Small intestine (tissue), 7 donors: Measurements from ENCODE around the gene NANOG. TPM values are rescaled to one million over a fixed set of nuclear protein-coding genes. Genes with fewer than 3 reads are reported as not detected.
"Not testable (repeated sequence)": the region's sequence is repeated elsewhere in the genome, so short reads cannot be mapped to it uniquely, and the experiment has no call there.

ENCODE experiments used
- DNase-seq, 2 donors: peaks; one replicate each; pipeline versions ENCODE4 v3.0.0 to v3.0.0-alpha.2; 2013
- FAIRE-seq: peaks from 2 replicates; lab custom pipeline; 2012; peaks lifted over from hg19 to GRCh38; lab: Jason Lieb, UNC
- H3K27ac ChIP-seq, 3 donors: one replicate each; pipeline ENCODE4 v1.5.1; 2013; ENCODE audit warnings: low read length in 2 of 3, mild to moderate bottlenecking in 2 of 3, control low read depth in 1 of 3, inconsistent platforms in 1 of 3, low read depth in 1 of 3, moderate library complexity in 1 of 3
- H3K27me3 ChIP-seq, 3 donors: one replicate each; pipeline ENCODE4 v1.6.1; 2013; ENCODE audit warnings: low read length in 3 of 3, inconsistent platforms in 1 of 3; ENCODE audit not compliant: control insufficient read depth in 3 of 3, insufficient read depth in 3 of 3
- H3K36me3 ChIP-seq, 3 donors: one replicate each; pipeline ENCODE4 v1.6.1; 2013; ENCODE audit warnings: low read length in 3 of 3, inconsistent platforms in 1 of 3, low read depth in 1 of 3, mild to moderate bottlenecking in 1 of 3, moderate library complexity in 1 of 3; ENCODE audit not compliant: control insufficient read depth in 3 of 3, insufficient read depth in 2 of 3
- H3K4me1 ChIP-seq, 3 donors: one replicate each; pipeline ENCODE4 v1.6.1; 2013; ENCODE audit warnings: low read length in 2 of 3, inconsistent platforms in 1 of 3, low read depth in 1 of 3, mild to moderate bottlenecking in 1 of 3, moderate library complexity in 1 of 3; ENCODE audit not compliant: control insufficient read depth in 3 of 3, insufficient read depth in 2 of 3
- H3K4me3 ChIP-seq, 3 donors: one replicate each; pipeline ENCODE4 v1.5.1; 2013; ENCODE audit warnings: low read length in 3 of 3, control low read depth in 1 of 3, inconsistent platforms in 1 of 3, low read depth in 1 of 3, mild to moderate bottlenecking in 1 of 3, moderate library complexity in 1 of 3
- H3K9me3 ChIP-seq, 2 donors: one replicate each; pipeline ENCODE4 v1.6.1; 2013; ENCODE audit warnings: low read depth in 1 of 2, low read length in 1 of 2; ENCODE audit not compliant: control insufficient read depth in 2 of 2, insufficient read depth in 1 of 2
- whole genome bisulfite sequencing, 3 donors: extraction: QIAGEN DNeasy Blood & Tissue Kit; methylation state at CpG; one replicate each; pipeline ENCODE4 v1.1.7; 2013; 5-methylcytosine and 5-hydroxymethylcytosine counted together
- polyA plus RNA-seq, 4 donors: library from polyadenylated mRNA; stranded (reverse) in 3 of 4; unstranded in 1 of 4; fragments of 200-250 nt in 3 of 4; fragments of 120-200 nt in 1 of 4; gene quantifications; one replicate each; pipeline versions ENCODE4 v1.2.1 to v1.2.3, GENCODE V29; 2013
- donor health status: healthy with polysubstance abuse.
- donor health status: control.
- donor health status: control.
- donor health status: Bipolar disorder and iron deficiency.
- donor health status: healthy.

Gene NANOG
- polyA plus RNA-seq, 4 donors = 0.19 TPM; not detected in 3

DNA sequence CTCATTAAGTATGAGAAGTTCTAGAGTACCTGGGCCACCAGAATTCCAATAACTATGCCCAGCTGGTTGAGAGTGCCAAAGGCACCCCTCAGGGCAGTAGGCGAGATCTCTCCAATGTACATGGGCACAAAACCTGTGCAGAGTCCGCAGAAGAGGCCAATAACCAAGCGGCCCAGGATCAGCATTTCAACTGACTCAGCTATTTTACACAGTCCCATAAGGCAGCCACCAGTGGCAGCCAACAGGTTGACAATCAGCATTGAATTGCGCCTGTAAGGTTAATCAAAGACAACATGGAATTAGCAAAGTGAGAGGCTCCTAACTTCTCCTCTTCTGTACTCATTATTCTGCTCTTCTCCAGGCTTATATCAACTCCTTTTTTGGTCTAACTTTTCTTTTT lies 40.5 kb downstream of the NANOG start:
- H3K36me3 ChIP-seq, DNase-seq, H3K27ac ChIP-seq, H3K27me3 ChIP-seq, H3K4me1 ChIP-seq, H3K9me3 ChIP-seq, FAIRE-seq, H3K4me3 ChIP-seq: not testable (repeated sequence)
- WGBS, 3 donors = 91 to 94% (median 93%) methylated on average over 4 of the region's 4 CpGs

DNA sequence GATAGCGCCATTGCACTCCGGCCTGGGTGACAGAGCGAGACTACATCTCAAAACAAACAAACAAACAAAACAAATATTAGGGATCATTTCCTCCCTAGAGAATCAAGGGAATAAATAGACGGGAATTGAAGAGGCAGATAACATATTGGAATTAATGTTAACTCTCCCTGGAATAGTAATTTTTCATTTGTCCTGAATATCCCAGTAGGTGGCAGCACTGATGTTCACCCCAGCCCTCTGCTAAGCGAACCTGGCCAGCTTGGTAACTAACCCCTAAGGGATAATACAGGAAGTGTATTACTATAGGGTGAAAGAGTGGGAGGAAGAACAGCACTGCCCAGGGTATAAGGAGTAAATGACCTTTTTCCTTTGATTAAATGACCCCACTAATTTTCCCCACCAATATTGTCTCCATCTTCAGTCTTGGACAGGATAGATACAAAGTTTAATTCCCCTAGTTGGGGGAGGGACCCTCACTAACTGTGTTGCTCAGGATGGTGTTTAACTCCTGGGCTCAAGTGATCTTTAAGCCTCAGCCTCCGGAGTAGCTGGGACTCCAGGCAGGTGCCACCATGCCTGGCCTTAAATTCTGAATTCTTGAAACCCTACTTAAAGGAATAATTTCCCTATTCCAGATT lies 43.0 kb downstream of the NANOG start:
- Histone ChIP-seq H3K27me3 (peaks cover 0 to 2% (median 0%) of the 10 kb centered on the region in 3 donors), H3K36me3 (no peaks in the 10 kb centered on the region), H3K4me3 (no peak overlapping the region), H3K4me1 (no peaks in the 10 kb centered on the region), H3K9me3 (no peaks in the 10 kb centered on the region), H3K27ac (no peak overlapping the region)
- DNase-seq (peak; percentile 35 to 44), FAIRE-seq (no peak)
- WGBS, 3 donors = 53 to 59% (median 56%) methylated on average over 6 of the region's 6 CpGs

DNA sequence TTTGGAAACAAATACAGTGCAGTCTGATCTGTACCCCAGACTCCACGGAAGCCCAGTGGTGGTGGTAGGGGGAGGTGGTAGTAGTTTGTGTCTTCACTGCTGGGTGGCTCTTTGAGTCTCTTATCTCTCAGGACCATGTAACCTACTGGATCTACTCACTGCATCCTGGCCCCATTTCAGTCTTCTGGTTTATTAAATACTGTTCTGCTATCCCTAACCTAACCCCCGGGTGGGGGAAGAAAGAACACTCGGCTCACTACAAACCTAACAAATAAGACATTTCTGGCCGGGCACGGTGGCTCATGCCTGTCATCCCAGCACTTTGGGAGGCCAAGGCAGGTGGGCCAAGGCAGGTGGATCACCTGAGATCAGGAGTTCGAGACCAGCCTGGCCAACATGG lies 44.0 kb downstream of the NANOG start:
- H3K36me3 ChIP-seq, H3K27me3 ChIP-seq, H3K4me1 ChIP-seq, H3K9me3 ChIP-seq, FAIRE-seq, H3K4me3 ChIP-seq, H3K27ac ChIP-seq, DNase-seq: not testable (repeated sequence)
- WGBS, 3 donors = 71 to 77% (median 76%) methylated on average over 6 of the region's 6 CpGs

DNA sequence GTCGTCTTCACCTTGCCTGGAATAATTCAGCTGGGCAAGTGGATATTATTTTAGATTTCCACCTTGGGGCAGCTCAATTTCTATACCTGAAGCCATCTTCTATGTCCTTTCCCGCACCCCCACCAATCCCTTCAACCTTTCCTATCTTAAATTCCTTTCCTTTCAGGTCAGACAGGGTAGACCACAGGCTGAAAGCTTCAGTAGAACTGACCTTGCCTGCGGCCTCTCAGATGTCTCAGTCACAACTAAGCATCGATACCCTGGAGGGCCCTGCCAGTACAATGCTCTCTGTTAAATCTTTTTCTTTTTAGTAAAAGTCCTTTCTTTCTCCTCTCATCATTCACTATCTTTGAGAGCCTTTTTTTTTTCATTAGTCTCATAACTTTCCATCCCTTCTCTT lies 44.6 kb downstream of the NANOG start:
- H3K4me3 ChIP-seq = no peak overlapping the region
- H3K4me1 ChIP-seq = no peaks in the 10 kb centered on the region
- no peaks in the 10 kb centered on the region for H3K9me3 ChIP-seq
- FAIRE-seq (no peak), DNase-seq (no peak)
- no peaks in the 10 kb centered on the region for H3K36me3 ChIP-seq
- H3K27me3 ChIP-seq = peaks cover 0 to 2% (median 0%) of the 10 kb centered on the region in 3 donors
- H3K27ac ChIP-seq = no peak overlapping the region
- WGBS, 3 donors = 85 to 88% (median 86%) methylated on average over 4 of the region's 4 CpGs

GRCh38 chr12:7834701-7835100 lies 45.5 kb downstream of the NANOG start:
- no peaks in the 10 kb centered on the region for H3K9me3 ChIP-seq
- H3K36me3 ChIP-seq = no peaks in the 10 kb centered on the region
- no peak for FAIRE-seq
- WGBS, 3 donors = 53 to 68% (median 57%) methylated on average over 1 of the region's 1 CpG
- peaks cover 0 to 2% (median 0%) of the 10 kb centered on the region in 3 donors for H3K27me3 ChIP-seq
- no peak overlapping the region for H3K27ac ChIP-seq
- no peak for DNase-seq
- no peak overlapping the region for H3K4me3 ChIP-seq
- H3K4me1 ChIP-seq = no peaks in the 10 kb centered on the region

DNA sequence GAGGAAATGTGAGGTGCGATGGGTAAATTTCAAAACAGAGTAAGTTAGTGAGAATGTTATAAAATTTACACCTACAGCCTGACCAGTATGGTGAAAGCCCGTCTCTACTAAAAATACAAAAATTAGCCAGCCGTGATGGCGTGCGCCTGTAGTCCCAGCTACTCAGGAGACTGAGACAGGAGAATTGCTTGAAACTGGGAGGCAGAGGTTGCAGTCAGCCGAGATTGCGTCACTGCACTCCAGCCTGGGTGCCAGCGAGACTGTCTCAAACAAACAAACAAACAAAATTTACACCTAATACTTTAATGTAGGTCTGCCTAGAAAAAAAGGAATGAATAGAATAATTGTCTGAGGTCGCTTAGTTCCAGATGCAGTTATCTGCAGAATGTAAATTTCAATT lies 45.9 kb downstream of the NANOG start:
- no peak for DNase-seq
- Histone ChIP-seq H3K4me1 (no peaks in the 10 kb centered on the region), H3K9me3 (no peaks in the 10 kb centered on the region), H3K36me3 (no peaks in the 10 kb centered on the region), H3K4me3 (no peak overlapping the region), H3K27ac (no peak overlapping the region), H3K27me3 (peaks cover 0 to 2% (median 0%) of the 10 kb centered on the region in 3 donors)
- no peak for FAIRE-seq
- 64 to 72% (median 67%) methylated on average over 9 of the region's 9 CpGs for WGBS, 3 donors

- no peak for FAIRE-seq
- WGBS, 3 donors = 38 to 57% (median 54%) methylated on average over 5 of the region's 5 CpGs
- Histone ChIP-seq H3K36me3 (no peaks in the 10 kb centered on the region), H3K27me3 (peaks cover 0 to 2% (median 0%) of the 10 kb centered on the region in 3 donors), H3K4me3 (no peak overlapping the region), H3K9me3 (no peaks in the 10 kb centered on the region), H3K4me1 (no peaks in the 10 kb centered on the region), H3K27ac (no peak overlapping the region)
- DNase-seq = no peak
Observed at GRCh38 chr12:7835766-7836165, 46.6 kb downstream of the NANOG start.

- H3K9me3 ChIP-seq = no peaks in the 10 kb centered on the region
- no peaks in the 10 kb centered on the region for H3K36me3 ChIP-seq
- H3K4me3 ChIP-seq = no peak overlapping the region
- WGBS, 3 donors = 75 to 83% (median 81%) methylated on average over 5 to 6 of the region's 6 CpGs
- peaks cover 0 to 2% (median 0%) of the 10 kb centered on the region in 3 donors for H3K27me3 ChIP-seq
- no peak for DNase-seq
- H3K27ac ChIP-seq = no peak overlapping the region
- no peaks in the 10 kb centered on the region for H3K4me1 ChIP-seq
- FAIRE-seq = no peak
Observed at GRCh38 chr12:7837366-7837765, 48.2 kb downstream of the NANOG start.

DNA sequence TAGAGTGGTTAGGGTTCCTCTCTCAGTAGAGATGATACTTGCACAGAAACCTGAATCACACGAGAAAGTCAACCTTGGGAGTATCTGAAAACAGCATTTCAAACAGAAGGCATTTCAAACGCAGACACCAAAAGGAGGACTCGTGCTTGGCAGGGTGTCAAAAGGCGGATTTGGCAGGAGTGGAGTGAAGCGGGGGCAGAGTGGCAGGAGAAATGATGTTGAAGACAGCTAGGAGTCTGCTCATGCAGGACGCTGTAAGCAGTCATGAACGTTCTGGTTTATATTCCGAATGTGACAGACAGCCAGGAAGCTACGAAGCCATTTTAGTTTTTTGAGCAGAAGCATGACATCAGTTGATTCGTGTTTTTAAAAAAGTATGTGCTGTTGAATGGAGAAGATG lies 50.0 kb downstream of the NANOG start:
- not testable (repeated sequence) for H3K9me3 ChIP-seq, H3K27ac ChIP-seq, H3K27me3 ChIP-seq, H3K4me1 ChIP-seq, H3K36me3 ChIP-seq, H3K4me3 ChIP-seq, DNase-seq, FAIRE-seq
- WGBS, 3 donors = 63 to 73% (median 68%) methylated on average over 4 to 9 of the region's 10 CpGs
